Suprapubic skin (tissue), 4 donors: ENCODE measurements around the gene KCNIP4. TPM values are rescaled to one million over a fixed set of nuclear protein-coding genes. Genes with fewer than 3 reads are reported as not detected.

Experiments
- DNase-seq, 2 donors: peaks; one replicate each; pipeline ENCODE4 v3.0.0-alpha.2; 2019; ENCODE audit warnings: low spot score in 2 of 2
- H3K27ac ChIP-seq: fragments of 200-600 bp; sonication (generic); one replicate; pipeline ENCODE4 v1.5.1; 2019
- H3K27me3 ChIP-seq: fragments of 200-600 bp; sonication (generic); one replicate; pipeline ENCODE4 v1.5.1; 2019
- H3K36me3 ChIP-seq: fragments of 200-600 bp; sonication (generic); one replicate; pipeline ENCODE4 v1.5.1; 2019
- H3K4me1 ChIP-seq: fragments of 200-600 bp; sonication (generic); one replicate; pipeline ENCODE4 v1.5.1; 2019
- H3K4me3 ChIP-seq: fragments of 200-600 bp; sonication (generic); one replicate; pipeline ENCODE4 v1.5.1; 2019; ENCODE audit warnings: mild to moderate bottlenecking
- H3K9me3 ChIP-seq: fragments of 200-600 bp; sonication (generic); one replicate; pipeline ENCODE4 v1.5.1; 2019
- EP300 ChIP-seq: sonication (generic); formaldehyde crosslinking; IDR thresholded peaks from one replicate; pipeline ENCODE4 v1.6.1; 2017; ENCODE audit warnings: antibody characterized with exemption
- POLR2A ChIP-seq, 2 donors: fragments of 450-650 bp; IDR thresholded peaks; one replicate each; pipeline ENCODE4 v1.6.1; 2017; ENCODE audit warnings: antibody characterized with exemption in 2 of 2, mild to moderate bottlenecking in 2 of 2, moderate library complexity in 2 of 2
- POLR2AphosphoS5 ChIP-seq, 3 donors: sonication (generic); formaldehyde crosslinking; IDR thresholded peaks; one replicate each; pipeline ENCODE4 v1.6.1; 2017; ENCODE audit warnings: antibody characterized with exemption in 3 of 3
- WGBS: methylation state at CpG from one replicate; pipeline ENCODE4 v1.1.5; 2018; 5-methylcytosine and 5-hydroxymethylcytosine counted together
- total RNA-seq, 4 donors: library from RNA; depleted of rRNA; stranded (reverse); fragments of >200 nt; gene quantifications; one replicate each; pipeline ENCODE4 v1.1.0, GENCODE V29; 2016
- TF ChIP-seq, protein P1 (sequence below), 2 donors: fragments of 200-600 bp in 1 of 2; fragments of 450-650 bp in 1 of 2; sonication (generic) in 1 of 2; IDR thresholded peaks; one replicate each; pipeline ENCODE4 v1.5.1; 2016 to 2019; ENCODE audit warnings: antibody characterized with exemption in 2 of 2, mild to moderate bottlenecking in 1 of 2, moderate library complexity in 1 of 2

Gene KCNIP4
- total RNA-seq, 4 donors from 2014 or later: not detected

- H3K27me3 ChIP-seq: no peaks in the 10 kb centered on the region
- 42% methylated on average over 2 of the region's 2 CpGs for WGBS
These were observed 378.9 kb downstream of the KCNIP4 start for GRCh38 chr4:21569638-21570037.

GRCh38 chr4:21555083-21555482, 393.5 kb downstream of the KCNIP4 start:
- TF ChIP-seq POLR2A (IDR thresholded peaks at IDR 0.05): no peak
- no peak for TF ChIP-seq POLR2AphosphoS5 (IDR thresholded peaks at IDR 0.05)
- TF ChIP-seq EP300: no peak
- TF ChIP-seq, protein P1, sequence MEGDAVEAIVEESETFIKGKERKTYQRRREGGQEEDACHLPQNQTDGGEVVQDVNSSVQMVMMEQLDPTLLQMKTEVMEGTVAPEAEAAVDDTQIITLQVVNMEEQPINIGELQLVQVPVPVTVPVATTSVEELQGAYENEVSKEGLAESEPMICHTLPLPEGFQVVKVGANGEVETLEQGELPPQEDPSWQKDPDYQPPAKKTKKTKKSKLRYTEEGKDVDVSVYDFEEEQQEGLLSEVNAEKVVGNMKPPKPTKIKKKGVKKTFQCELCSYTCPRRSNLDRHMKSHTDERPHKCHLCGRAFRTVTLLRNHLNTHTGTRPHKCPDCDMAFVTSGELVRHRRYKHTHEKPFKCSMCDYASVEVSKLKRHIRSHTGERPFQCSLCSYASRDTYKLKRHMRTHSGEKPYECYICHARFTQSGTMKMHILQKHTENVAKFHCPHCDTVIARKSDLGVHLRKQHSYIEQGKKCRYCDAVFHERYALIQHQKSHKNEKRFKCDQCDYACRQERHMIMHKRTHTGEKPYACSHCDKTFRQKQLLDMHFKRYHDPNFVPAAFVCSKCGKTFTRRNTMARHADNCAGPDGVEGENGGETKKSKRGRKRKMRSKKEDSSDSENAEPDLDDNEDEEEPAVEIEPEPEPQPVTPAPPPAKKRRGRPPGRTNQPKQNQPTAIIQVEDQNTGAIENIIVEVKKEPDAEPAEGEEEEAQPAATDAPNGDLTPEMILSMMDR (IDR thresholded peaks at IDR 0.05): no peak
- 75% methylated on average over 3 of the region's 3 CpGs for WGBS
- H3K4me3 ChIP-seq: no peak overlapping the region
- no peaks in the 10 kb centered on the region for H3K9me3 ChIP-seq
- no peaks in the 10 kb centered on the region for H3K27me3 ChIP-seq
- DNase-seq: no peak
- H3K36me3 ChIP-seq: no peaks in the 10 kb centered on the region
- no peak overlapping the region for H3K27ac ChIP-seq
- no peaks in the 10 kb centered on the region for H3K4me1 ChIP-seq

More at GRCh38 chr4:21569638-21570037, 378.9 kb downstream of the KCNIP4 start:
- no peak overlapping the region for H3K27ac ChIP-seq
- TF ChIP-seq EP300 (no peak), POLR2AphosphoS5 (IDR thresholded peaks at IDR 0.05) (no peak), POLR2A (IDR thresholded peaks at IDR 0.05) (no peak)
- TF ChIP-seq, protein P1 (IDR thresholded peaks at IDR 0.05): no peak
- no peaks in the 10 kb centered on the region for H3K9me3 ChIP-seq
- H3K36me3 ChIP-seq: no peaks in the 10 kb centered on the region
- no peaks in the 10 kb centered on the region for H3K4me1 ChIP-seq
- DNase-seq: no peak
- no peak overlapping the region for H3K4me3 ChIP-seq

GRCh38 chr4:21554500-21554899, 394.1 kb downstream of the KCNIP4 start:
- WGBS: 43% methylated on average over 3 of the region's 3 CpGs
- Histone ChIP-seq H3K9me3 (no peaks in the 10 kb centered on the region), H3K4me1 (no peaks in the 10 kb centered on the region), H3K4me3 (no peak overlapping the region), H3K27me3 (no peaks in the 10 kb centered on the region), H3K36me3 (no peaks in the 10 kb centered on the region), H3K27ac (no peak overlapping the region)
- DNase-seq: no peak
- no peak for TF ChIP-seq POLR2A (IDR thresholded peaks at IDR 0.05)
- TF ChIP-seq POLR2AphosphoS5 (IDR thresholded peaks at IDR 0.05): no peak
- TF ChIP-seq EP300: no peak
- TF ChIP-seq, protein P1 (IDR thresholded peaks at IDR 0.05): no peak

DNA sequence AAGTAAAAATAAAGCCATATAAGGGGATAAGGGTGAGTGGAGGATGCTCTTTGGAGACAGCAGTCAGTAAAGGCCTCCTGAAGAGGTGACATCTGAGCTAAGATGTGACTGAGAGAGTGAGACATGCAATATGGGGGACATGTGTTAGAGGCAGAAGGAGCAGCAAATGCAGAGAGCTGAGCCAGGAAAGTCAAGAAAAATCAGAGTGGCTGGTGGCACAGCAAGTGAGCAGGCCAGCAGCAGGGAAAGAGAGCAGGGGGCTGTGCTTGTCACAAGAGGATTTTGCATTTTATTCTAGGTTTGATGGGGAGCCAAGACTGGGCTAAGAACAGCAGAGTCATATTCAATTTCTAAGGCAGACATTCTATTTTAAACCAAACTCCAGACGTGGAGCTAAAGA, 394.5 kb downstream of the KCNIP4 start:
- Histone ChIP-seq H3K4me3 (no peak overlapping the region), H3K4me1 (no peaks in the 10 kb centered on the region), H3K27me3 (no peaks in the 10 kb centered on the region), H3K9me3 (no peaks in the 10 kb centered on the region), H3K36me3 (no peaks in the 10 kb centered on the region), H3K27ac (no peak overlapping the region)
- no peak for TF ChIP-seq POLR2AphosphoS5 (IDR thresholded peaks at IDR 0.05)
- TF ChIP-seq, protein P1 (IDR thresholded peaks at IDR 0.05): no peak
- no peak for TF ChIP-seq EP300
- TF ChIP-seq POLR2A (IDR thresholded peaks at IDR 0.05): no peak
- 35% methylated on average over 1 of the region's 1 CpG for WGBS
- no peak for DNase-seq

DNA sequence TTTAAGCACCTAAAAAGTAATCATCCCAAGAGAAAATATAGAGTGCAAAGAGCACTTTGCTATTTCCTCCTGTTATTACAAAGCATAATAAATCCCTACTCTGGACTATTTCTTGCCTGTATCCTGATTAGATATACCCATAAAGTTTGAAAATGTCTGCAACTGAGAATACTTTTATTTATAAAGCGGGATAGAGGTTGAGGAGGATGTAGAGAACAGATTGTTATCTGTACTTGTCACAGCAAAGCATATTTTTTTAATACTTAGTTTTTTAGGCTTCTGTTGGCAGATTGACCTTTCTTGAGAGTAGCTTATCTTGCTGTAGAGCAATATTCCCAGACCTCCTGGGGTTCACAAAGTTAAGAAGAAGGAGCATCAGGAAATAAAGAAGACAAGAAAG, 396.1 kb downstream of the KCNIP4 start:
- no peak overlapping the region for H3K27ac ChIP-seq

More for the DNA sequence above, 396.1 kb downstream of the KCNIP4 start:
- Histone ChIP-seq H3K4me1 (no peaks in the 10 kb centered on the region), H3K36me3 (no peaks in the 10 kb centered on the region), H3K4me3 (no peak overlapping the region), H3K27me3 (no peaks in the 10 kb centered on the region), H3K9me3 (no peaks in the 10 kb centered on the region)
- TF ChIP-seq POLR2AphosphoS5 (IDR thresholded peaks at IDR 0.05) (no peak), POLR2A (IDR thresholded peaks at IDR 0.05) (no peak), EP300 (no peak)
- TF ChIP-seq, protein P1 (IDR thresholded peaks at IDR 0.05): no peak
- DNase-seq: no peak
- WGBS: 26% methylated on average over 1 of the region's 1 CpG
